Urinary bladder (tissue), 4 donors: ENCODE measurements around the gene FREY1. TPM values are rescaled to one million over a fixed set of nuclear protein-coding genes. Genes with fewer than 3 reads are reported as not detected.

Experiments used
- DNase-seq: peaks from one replicate; pipeline ENCODE4 v3.0.0-alpha.2; 2015; ENCODE audit errors: extremely low spot score
- H3K27ac ChIP-seq: one replicate; pipeline ENCODE4 v1.5.1; 2013; ENCODE audit warnings: low read depth, mild to moderate bottlenecking, moderate library complexity
- H3K36me3 ChIP-seq: one replicate; pipeline ENCODE4 v1.6.1; 2013; ENCODE audit warnings: mild to moderate bottlenecking, moderate library complexity; ENCODE audit not compliant: insufficient read depth
- H3K4me1 ChIP-seq: one replicate; pipeline ENCODE4 v1.6.1; 2013; ENCODE audit warnings: mild to moderate bottlenecking, moderate library complexity; ENCODE audit not compliant: insufficient read depth
- H3K4me3 ChIP-seq: one replicate; pipeline ENCODE4 v1.5.1; 2013; ENCODE audit warnings: low read depth, low read length
- WGBS: extraction: QIAGEN DNeasy Blood & Tissue Kit; methylation state at CpG from one replicate; pipeline ENCODE4 v1.1.7; 2013; 5-methylcytosine and 5-hydroxymethylcytosine counted together
- polyA plus RNA-seq: library from polyadenylated mRNA; stranded (reverse); fragments of 200-250 nt; gene quantifications from one replicate; pipeline ENCODE4 v1.2.3, GENCODE V29; 2013
- total RNA-seq: library from RNA; depleted of rRNA; stranded (reverse); fragments of >200 nt; gene quantifications from one replicate; pipeline ENCODE4 v1.2.3, GENCODE V29; 2014
- donor health status: healthy with polysubstance abuse.
- donor health status: healthy.

FREY1 gene
- total and polyA plus RNA-seq, 2 donors = 0.37 to 0.58 TPM

- Histone ChIP-seq H3K36me3 (no peaks in the 10 kb centered on the region), H3K4me3 (no peak overlapping the region), H3K27ac (no peak overlapping the region), H3K4me1 (peaks cover 1% of the 10 kb centered on the region)
- 89% methylated on average over 6 of the region's 6 CpGs for WGBS
- DNase-seq = no peak
Observed at GRCh38 chr11:45924927-45925326, 17.9 kb upstream of the FREY1 start.

- no peaks in the 10 kb centered on the region for H3K36me3 ChIP-seq
- 86% methylated on average over 22 of the region's 22 CpGs for WGBS
- H3K27ac ChIP-seq = no peak overlapping the region
- no peak overlapping the region for H3K4me3 ChIP-seq
- DNase-seq = no peak
- H3K4me1 ChIP-seq = peaks cover 1% of the 10 kb centered on the region
Observed at GRCh38 chr11:45924036-45924915, 17.2 kb upstream of the FREY1 start.

GRCh38 chr11:45922425-45923082, 15.5 kb upstream of the FREY1 start, which contains the start of gene LARGE2:
Gene LARGE2 (plus strand): TSS chr11:45922656. CDS start chr11:45922883, 227 bp downstream.
- H3K36me3 ChIP-seq = no peaks in the 10 kb centered on the region
- H3K27ac ChIP-seq = no peak within 1 kb of the TSS
- DNase-seq = no peak
- peak within 1 kb of the TSS; percentile 28 for H3K4me3 ChIP-seq
- 1% methylated on average over 72 of the region's 73 CpGs for whole genome bisulfite sequencing
- H3K4me1 ChIP-seq = peaks cover 1% of the 10 kb centered on the region

GRCh38 chr11:45921561-45922424, 14.7 kb upstream of the FREY1 start:
- Histone ChIP-seq H3K4me3 (peak overlapping the region; percentile 28), H3K4me1 (peaks cover 3% of the 10 kb centered on the region), H3K36me3 (no peaks in the 10 kb centered on the region), H3K27ac (no peak overlapping the region)
- DNase-seq = no peak
- WGBS = 26% methylated on average over 54 of the region's 54 CpGs

- peak overlapping the region; percentile 33 for H3K27ac ChIP-seq
- 87% methylated on average over 6 of the region's 6 CpGs for whole genome bisulfite sequencing
- no peaks in the 10 kb centered on the region for H3K36me3 ChIP-seq
- H3K4me3 ChIP-seq = no peak overlapping the region
- no peak for DNase-seq
- peaks cover 3% of the 10 kb centered on the region for H3K4me1 ChIP-seq
Observed at GRCh38 chr11:45920531-45921477, 13.7 kb upstream of the FREY1 start.

GRCh38 chr11:45919806-45920530, 12.9 kb upstream of the FREY1 start:
- WGBS = 73% methylated on average over 13 of the region's 13 CpGs
- Histone ChIP-seq H3K4me1 (peaks cover 3% of the 10 kb centered on the region), H3K36me3 (no peaks in the 10 kb centered on the region), H3K27ac (peak overlapping the region; percentile 33), H3K4me3 (no peak overlapping the region)
- no peak for DNase-seq

- 67% methylated on average over 7 of the region's 7 CpGs for WGBS
- Histone ChIP-seq H3K27ac (no peak overlapping the region), H3K4me1 (peaks cover 3% of the 10 kb centered on the region), H3K4me3 (peak overlapping the region; percentile 73), H3K36me3 (no peaks in the 10 kb centered on the region)
- no peak for DNase-seq
Observed at GRCh38 chr11:45918962-45919675, 12.0 kb upstream of the FREY1 start.

- H3K36me3 ChIP-seq = no peaks in the 10 kb centered on the region
- under 1% methylated on average over 38 of the region's 38 CpGs for WGBS
- DNase-seq = no peak
- H3K4me1 ChIP-seq = peaks cover 3% of the 10 kb centered on the region
- peak overlapping the region; percentile 73 for H3K4me3 ChIP-seq
- H3K27ac ChIP-seq = peak overlapping the region; percentile 46
Observed at GRCh38 chr11:45918331-45918941, 11.4 kb upstream of the FREY1 start.

- peak within 1 kb of the TSS; percentile 46 for H3K27ac ChIP-seq
- H3K4me1 ChIP-seq = peaks cover 2% of the 10 kb centered on the region
- H3K36me3 ChIP-seq = no peaks in the 10 kb centered on the region
- peak within 1 kb of the TSS; percentile 73 for H3K4me3 ChIP-seq
- peak; percentile 96 for DNase-seq
- WGBS = under 1% methylated on average over 45 of the region's 45 CpGs
Observed at GRCh38 chr11:45917623-45918330, 10.7 kb upstream of the FREY1 start, which contains the start of gene PEX16. Gene PEX16 (minus strand): TSS chr11:45917877. CDS start chr11:45917811, 66 bp downstream.

GRCh38 chr11:45917286-45917622, 10.2 kb upstream of the FREY1 start:
- peak overlapping the region; percentile 45 for H3K27ac ChIP-seq
- peak overlapping the region; percentile 73 for H3K4me3 ChIP-seq
- no peaks in the 10 kb centered on the region for H3K36me3 ChIP-seq
- no peak for DNase-seq
- WGBS = 6% methylated on average over 16 of the region's 16 CpGs
- peaks cover 2% of the 10 kb centered on the region for H3K4me1 ChIP-seq

- WGBS = 87% methylated on average over 13 of the region's 13 CpGs
- Histone ChIP-seq H3K36me3 (no peaks in the 10 kb centered on the region), H3K27ac (no peak overlapping the region), H3K4me1 (peaks cover 2% of the 10 kb centered on the region), H3K4me3 (no peak overlapping the region)
- DNase-seq = no peak
Observed at GRCh38 chr11:45915446-45915845, 8.4 kb upstream of the FREY1 start.
